GM13976 (cell line): ENCODE data around the gene PCYOX1L.

Experiments used
- DNase-seq: peaks from one replicate; pipeline ENCODE4 v3.0.0; 2012; ENCODE audit warnings: low spot score
- CTCF ChIP-seq: IDR thresholded peaks from 2 replicates; pipeline ENCODE4 v1.5.1; 2012; ENCODE audit warnings: borderline replicate concordance, mild to moderate bottlenecking; ENCODE audit not compliant: insufficient read depth; ENCODE audit errors: extremely low read depth, missing control alignments, control extremely low read depth
- in situ Hi-C: fragments of 300-500 bp; cut with MboI; formaldehyde crosslinking; loops from one replicate; pipeline ENCODE4 v1.12.0; 2022; ENCODE audit warnings: low sequenced_read_pairs, mixed read lengths, inconsistent platforms; ENCODE audit not compliant: unreplicated experiment

The PCYOX1L gene

GRCh38 chr5:149323210-149323609, 34.6 kb upstream of the PCYOX1L start:
- in situ Hi-C loops = no loop called here

GRCh38 chr5:149323621-149324205, 34.1 kb upstream of the PCYOX1L start:
- no peak for DNase-seq
- no peak for TF ChIP-seq CTCF
- in situ Hi-C loops = no loop called here

More at GRCh38 chr5:149323210-149323609, 34.6 kb upstream of the PCYOX1L start:
- DNase-seq = no peak
- no peak for TF ChIP-seq CTCF

- no peak for TF ChIP-seq CTCF
- DNase-seq = no peak
- in situ Hi-C loops = no loop called here
Measured at GRCh38 chr5:149324641-149325040, 33.2 kb upstream of the PCYOX1L start.

GRCh38 chr5:149325166-149325735, 32.6 kb upstream of the PCYOX1L start:
- DNase-seq = no peak
- in situ Hi-C loops = no loop called here
- no peak for TF ChIP-seq CTCF

- in situ Hi-C loops = no loop called here
- no peak for TF ChIP-seq CTCF
Measured at GRCh38 chr5:149325894-149326293, 32.0 kb upstream of the PCYOX1L start.

GRCh38 chr5:149326611-149327010, 31.2 kb upstream of the PCYOX1L start:
- TF ChIP-seq CTCF = no peak
- DNase-seq = no peak
- in situ Hi-C loops = no loop called here

More at GRCh38 chr5:149325894-149326293, 32.0 kb upstream of the PCYOX1L start:
- DNase-seq = no peak

- in situ Hi-C loops = no loop called here
- TF ChIP-seq CTCF = no peak
- no peak for DNase-seq
Measured at GRCh38 chr5:149328177-149328576, 29.7 kb upstream of the PCYOX1L start.
